EL (cell line): ENCODE results near the gene LACTB.

ENCODE experiments used
- DNase-seq: peaks from one replicate; pipeline ENCODE4 v3.0.0-alpha.2; 2016

The LACTB gene

DNA sequence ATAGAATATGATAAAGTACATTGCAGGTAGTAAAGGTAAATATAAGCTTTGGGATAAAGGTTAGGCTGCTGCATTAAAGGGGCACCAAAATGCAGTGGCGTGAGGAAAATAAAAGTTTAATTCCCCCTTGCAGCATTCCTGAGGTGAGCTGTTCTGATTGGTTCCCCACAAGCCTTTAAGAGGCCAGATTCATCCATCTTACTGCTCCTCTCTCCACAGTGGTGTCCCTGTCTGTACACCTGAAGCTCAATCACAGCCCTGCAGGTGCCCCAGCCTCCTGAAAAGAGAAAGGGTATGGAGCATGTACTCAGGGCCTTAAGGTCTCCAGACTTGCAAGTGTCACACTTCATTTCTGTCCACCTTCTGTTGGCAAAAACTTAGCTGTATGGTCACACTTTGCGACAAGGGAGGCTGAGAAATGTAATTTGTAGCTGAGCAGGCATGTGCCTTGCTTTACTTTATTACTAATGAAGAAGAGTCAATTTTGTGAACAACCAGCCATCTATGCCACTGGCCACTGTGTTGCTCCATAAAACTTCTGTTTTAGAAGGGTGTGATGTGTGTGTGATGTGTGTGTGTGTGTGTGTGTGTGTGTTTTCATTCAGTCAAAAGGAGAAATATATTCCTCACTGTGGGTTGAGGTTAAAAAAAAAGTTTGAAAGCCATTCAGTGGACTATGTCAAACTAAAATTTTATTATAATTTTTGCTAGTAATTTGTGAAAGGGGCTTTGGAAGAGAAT is 12.8 kb downstream of the LACTB start:
- DNase-seq = no peak

DNA sequence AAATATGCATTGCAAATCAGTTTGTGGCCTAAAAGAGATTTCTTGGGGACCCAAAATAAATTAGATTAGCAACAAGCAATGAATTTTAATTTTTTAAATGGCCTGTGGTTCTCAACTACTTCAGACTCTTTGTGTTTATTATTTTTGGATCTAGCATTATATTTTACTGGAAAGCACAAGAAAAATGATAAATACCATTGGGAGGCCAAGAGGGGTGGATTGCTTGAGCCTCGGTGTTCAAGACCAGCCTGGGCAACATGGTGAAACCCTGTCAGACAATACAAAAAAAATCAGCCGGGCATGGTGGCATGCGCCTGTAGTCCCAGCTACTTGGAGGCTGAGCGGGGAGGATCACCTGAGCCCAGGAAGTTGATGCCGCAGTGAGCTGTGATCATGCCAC is 13.6 kb downstream of the LACTB start:
- DNase-seq = no peak

DNA sequence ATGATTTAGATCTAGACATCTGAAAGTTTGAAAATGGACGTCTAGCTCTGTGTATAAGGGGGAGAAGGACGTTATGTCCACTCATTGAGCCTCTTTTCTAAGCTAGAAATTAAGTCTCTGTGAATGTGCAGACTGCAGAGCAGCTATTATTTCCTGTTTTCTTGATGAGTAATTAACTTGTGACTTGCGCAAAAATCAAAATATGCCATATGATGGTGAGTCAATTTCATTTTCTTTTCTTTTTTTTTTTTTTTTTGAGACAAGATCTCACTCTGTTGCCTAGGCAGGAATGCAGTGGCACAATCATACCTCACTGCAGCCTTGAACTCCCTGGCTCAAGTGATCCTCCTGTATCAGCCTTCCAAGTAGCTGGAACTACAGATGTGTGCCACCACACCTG is 14.1 kb downstream of the LACTB start:
- DNase-seq = peak; percentile 88

DNA sequence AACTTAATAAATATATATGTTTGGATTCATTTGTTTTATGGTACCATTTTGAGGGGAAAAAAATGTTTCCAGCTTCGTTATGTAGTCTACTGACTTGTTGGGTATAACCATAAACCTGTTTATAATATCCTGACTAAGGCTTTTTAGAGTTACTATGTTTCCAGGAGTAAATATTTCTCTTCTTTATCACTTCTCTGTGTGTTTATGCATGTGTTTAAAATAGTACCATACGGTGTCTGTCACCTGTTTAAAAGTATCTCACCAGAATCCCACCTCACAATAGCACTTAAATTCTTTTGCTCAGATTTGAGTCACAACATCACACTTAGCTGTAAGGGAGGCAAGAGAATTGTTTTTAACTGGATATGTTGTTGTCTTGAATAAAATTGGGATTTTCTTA is 15.1 kb downstream of the LACTB start:
- no peak for DNase-seq

DNA sequence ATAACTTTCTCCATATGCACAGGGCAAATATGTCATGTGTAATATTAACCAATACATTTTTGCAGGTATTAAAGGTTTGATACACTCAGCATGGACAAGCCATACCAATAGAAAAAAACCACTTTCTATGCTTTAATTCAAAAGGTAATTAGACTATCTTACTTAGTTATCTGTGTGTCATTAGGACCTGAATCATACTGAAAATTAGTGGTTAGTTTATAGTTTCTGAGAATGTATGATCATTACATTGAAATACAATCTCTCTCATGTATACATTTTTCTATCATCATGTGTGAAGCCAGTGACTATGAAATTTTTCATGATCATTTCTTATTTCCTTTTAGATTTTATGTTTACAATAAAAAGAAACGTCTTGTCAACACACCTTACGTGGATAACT is 19.3 kb downstream of the LACTB start:
- DNase-seq = no peak

DNA sequence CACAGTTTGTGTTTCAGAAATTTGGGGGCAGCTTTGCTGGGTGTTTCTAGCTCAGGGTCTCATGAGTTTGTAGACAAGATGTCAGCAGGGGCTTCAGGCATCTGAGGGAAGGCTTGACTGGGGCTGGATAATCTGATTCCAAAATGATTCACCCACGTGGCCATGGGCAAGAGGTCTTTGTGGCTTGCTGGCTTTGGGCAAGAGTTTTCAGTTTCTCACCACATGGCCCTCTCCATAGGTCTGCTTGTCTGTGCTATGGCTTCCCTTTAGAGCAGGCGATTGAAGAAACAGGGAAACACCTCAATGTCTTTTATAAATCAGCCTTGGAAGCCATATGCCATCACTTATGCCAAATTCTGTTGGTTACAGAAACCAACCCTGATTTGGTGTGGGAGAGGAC is 23.8 kb downstream of the LACTB start:
- no peak for DNase-seq

DNA sequence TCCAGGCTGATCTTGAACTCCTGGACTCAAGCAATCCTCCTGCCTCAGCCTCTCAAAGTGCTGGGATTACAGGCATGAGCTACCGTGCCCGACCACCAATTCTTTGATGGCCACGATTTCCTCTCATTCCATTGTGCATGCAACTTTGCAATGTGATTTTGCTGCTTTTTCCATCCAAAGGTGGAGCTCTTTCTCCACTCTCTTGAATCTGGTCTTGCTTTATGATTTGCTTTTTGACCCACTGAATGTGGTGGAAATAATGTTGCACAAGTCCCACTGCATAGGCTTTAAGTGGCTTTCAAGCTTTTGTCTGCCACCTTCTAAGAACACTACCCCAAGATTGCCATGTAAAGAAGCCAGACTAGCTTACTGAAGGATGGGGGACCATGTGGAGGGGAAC is 25.0 kb downstream of the LACTB start:
- no peak for DNase-seq

DNA sequence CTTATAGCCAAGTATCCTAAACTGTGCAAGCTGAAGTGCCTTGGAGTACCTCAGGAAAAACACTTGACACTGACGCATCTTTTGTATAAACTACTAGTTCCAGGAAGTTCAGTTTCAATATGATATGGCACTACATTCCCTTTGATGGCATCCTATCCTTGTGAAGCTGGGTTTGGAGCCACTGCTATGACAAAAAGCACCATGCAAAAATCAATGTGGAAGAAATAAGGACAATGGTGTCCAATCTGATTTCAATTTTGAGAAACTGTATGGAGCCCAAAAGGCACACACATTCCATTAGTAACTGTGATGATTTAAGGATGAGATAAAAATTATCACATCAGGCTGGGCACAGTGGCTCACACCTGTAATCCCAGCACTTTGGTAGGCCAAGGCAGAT is 30.0 kb downstream of the LACTB start:
- DNase-seq = no peak

DNA sequence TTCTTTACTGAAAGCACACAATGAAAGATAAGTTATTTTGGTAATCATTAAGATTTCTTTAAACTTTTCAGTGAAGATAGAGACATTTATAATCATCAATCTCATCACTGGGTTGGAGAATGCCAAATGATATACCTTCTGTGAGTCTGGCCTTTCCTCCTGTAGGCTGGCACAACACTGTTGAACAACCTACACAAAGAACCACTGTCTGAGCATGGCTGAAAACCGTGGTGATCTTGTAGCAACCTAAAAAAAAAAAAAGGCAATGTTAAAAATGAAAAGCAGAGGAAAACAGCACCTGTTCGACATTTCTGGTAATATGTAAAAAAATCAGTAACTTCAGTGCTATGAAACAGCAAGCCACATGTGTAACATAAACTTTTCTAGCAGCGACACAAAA is 33.8 kb downstream of the LACTB start:
- DNase-seq = no peak

DNA sequence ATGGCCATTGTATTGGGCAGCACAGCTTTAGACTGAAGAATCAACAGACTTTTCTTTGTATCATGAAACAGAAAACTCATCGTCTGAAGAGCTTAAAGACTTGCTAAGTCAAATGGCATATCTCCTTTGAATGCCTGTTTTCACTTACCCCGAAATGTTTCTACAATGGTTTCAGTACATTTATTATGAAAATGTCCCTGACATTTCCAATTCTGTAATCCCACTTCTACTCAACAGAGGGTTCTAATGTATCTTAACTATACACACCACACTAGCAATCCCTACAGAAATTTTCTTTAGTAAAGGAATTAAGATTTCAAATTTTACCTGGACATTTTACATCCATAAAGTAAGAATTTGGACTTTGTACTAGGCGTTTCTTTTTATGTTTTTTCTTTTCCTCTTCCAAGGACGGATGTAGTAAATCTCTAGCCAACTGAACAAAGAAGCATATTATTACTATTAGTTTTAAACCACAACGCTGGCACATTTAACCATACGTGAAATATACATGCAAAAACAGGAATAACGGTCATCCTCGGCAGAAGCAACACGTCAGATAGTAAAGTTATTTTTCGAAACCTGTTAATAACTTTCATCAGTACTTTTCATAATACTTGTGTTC is 34.5 kb downstream of the LACTB start:
- DNase-seq = no peak

DNA sequence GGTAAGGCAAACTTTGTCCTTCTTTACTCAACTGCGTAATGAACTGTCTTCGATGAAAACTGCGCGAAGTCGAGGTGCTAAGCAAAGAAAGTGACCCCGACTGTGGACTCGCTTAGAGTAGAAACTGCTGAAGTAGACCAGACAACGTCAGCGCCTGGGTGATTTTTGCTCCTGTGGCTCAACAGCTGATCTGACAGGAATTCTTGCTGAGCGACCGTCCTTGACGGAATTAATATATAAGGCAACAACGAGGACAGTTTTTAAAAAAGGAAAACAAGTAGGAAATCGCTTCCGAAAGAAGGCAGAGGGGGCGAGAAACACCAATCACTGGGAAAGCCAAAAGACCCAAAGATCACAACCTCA is 35.1 kb downstream of the LACTB start:
- DNase-seq = peak; percentile 45

DNA sequence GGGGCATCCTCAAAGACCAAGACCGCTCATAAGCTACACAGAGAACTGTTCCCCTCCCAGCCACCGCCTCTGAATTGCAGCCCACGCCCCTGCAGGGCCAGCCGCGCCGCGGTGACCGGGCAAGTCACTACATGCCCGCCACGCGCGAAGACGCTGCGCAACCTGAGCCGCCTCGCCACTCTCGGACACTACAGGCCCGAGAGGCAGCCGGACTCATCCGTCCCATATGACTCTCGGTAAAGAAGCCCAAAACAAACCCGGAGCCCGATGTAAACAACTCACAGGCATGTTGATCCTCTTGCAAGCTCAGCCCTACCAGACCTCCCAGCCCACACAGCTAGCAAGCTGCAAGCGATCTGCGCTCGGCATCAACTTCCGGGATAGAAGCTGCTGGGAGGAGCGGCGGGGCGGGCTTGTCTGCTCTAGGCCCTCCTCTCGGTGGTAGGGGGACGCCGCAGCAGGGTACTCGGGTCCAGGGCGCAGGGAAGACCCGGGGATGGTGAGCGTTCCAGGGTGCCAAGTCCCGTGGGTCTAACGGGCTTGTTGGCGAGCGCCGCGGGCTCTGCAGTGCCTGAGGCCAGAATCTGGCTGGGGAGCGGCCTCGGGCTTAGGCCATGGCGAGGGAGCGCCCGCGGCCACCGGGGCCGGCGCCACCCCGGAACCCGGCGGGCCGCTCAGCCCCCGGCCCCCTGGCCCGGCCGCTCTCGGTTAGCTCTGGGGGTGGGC is 35.6 kb downstream of the LACTB start, which contains the start of gene RPS27L:
Gene RPS27L (minus strand): TSS at position 360 of the 726 bp plus-strand sequence. CDS start 72 bp downstream, at position 288.
- DNase-seq = peak; percentile 91

DNA sequence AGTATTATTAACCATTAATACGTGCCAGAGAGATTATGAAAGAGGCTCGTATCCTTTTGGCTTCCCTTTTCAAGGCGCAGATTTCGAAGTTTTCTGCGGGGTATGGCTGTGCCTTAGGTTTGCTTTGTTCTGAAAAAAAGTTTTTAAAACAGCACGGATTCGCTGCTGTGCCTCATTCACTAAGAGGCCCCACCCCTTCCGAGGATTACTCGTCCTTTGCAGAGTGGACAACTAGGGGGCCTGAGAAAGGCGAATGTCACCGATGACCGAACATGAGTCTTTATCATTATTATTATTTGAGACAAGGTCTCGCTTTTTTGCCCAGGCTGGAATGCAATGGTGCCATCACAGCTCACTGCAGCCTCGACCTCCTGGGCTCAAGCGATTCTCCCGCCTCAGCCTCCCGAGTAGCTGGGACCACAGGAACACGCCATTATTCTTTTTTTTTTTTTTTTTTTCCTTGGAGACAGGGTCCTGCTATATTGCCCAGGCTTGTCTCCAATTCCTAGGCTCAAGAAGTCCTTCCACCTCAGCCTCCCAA is 36.3 kb downstream of the LACTB start:
- DNase-seq = peak; percentile 83

DNA sequence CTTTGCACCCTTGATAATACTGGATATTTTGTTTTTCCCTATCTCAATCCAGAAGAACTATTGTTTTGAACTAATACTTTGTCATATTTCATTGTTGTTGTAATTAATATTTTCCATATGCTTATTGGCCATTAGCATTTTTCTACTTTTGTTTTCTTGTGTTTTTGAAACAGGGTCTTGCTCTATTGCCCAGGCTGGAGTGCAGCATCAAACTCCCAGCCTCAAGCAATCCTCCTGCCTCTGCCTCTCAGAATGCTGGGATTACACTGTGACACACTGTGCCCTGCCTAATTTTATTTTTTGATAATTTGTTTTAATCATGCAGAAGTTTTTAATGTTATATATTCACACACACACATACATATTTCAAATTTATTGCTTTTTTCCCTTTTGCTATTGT is 39.0 kb downstream of the LACTB start:
- DNase-seq = no peak

DNA sequence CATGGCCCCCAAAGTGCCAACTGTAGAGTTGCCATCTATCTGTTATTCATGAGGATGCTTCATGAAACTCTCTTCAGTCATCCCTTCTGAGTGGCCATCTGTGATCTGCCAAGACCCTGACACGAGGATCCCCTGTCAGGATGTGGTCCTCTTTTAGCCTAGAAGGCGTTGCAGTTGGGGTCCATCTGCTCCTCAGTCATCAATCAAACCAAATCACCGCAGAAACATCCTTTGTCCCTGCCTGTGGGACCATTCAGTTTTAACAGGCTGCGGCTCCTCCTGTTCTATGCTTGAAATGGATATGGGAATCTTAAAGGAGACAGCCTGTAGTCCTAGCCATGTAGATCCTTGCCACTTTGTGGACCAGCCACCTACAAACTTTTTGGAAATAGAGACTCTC is 41.6 kb downstream of the LACTB start:
- no peak for DNase-seq

DNA sequence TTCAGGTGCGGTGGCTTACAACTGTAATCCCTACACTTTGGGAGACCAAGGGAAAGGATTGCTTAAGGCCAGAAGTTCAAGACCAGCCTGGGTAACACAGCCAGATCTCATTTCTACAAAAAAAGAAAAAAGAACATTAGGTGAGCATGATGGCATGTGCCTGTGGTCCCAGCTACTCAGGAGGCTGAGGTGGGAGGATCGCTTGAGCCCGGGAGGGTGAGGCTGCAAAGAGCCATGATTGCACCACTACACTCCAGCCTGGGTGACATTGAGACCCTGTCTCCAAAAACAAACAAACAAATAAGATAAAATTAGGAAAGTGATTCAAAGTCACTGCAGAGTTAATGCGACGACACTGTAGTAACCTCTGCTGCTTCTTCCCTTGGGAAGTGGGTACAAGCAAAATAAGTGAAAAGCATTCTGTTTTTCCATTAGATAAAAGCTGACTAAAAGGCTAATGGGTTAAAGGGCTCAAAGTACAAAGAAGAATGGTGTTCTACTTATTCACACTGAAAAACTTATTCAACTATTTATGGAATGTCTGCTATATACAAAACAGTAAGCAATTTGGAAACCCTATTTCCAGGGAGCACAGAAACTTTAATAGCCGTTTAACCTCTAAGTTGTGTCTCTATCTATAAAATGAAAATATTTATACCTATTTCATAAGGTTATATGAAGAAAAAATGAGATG is 43.7 kb downstream of the LACTB start:
- DNase-seq = no peak

DNA sequence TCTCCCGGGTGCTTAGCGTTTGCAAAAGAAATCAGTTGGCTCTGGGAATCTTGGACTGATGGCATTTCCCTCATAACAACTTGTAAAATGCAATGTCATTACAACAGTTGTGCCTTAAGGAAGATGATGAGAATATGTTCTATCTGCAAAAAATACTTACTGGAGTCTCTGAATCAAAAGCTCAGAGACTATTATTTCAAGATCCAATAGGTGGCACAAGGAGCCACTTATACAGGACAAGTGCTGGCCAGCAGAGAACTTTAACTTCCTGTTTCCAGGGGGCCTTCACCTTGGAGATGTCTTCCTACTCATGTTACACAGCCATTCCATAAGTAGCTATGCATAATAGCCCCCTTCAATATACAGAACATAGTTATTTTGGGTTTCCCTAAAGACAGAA is 44.6 kb downstream of the LACTB start:
- DNase-seq = peak; percentile 36

DNA sequence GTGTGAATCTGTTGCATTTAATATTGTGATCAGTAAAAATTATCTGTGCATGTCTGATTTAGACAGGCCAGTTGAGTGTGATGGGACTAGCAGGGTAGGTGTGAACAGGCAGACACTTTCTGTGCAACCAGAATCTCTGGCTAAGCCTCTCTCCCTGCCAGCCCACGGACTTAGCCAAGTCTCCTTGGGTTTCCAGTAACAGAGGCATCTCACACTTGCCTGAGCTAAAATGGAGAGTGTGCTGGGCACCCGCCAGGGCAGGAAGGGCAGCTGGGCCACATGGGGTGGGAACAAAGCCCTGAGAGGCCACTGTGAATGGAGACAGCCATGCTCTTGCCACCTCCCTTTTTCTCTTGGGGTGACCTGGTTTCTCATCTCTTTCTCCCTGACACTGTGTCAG is 48.1 kb downstream of the LACTB start:
- no peak for DNase-seq

DNA sequence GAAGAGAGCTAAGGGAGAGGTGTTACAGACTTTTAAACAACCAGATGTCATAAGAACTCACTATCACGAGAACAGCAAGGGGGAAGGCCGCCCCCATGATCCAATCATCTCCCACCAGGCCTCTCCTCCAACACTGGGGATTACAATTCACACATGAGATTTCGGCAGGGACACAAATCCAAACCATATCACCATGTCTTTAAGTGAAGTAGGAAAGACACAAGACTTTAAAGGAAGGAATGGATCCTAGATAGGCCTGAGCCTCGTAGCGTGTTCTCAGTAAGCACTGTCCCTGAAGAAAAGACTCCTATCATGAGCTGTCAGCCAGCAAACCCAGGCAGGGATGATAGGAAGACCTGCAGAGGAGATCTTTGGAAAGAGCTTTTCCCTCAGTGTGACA is 50.7 kb downstream of the LACTB start:
- no peak for DNase-seq

DNA sequence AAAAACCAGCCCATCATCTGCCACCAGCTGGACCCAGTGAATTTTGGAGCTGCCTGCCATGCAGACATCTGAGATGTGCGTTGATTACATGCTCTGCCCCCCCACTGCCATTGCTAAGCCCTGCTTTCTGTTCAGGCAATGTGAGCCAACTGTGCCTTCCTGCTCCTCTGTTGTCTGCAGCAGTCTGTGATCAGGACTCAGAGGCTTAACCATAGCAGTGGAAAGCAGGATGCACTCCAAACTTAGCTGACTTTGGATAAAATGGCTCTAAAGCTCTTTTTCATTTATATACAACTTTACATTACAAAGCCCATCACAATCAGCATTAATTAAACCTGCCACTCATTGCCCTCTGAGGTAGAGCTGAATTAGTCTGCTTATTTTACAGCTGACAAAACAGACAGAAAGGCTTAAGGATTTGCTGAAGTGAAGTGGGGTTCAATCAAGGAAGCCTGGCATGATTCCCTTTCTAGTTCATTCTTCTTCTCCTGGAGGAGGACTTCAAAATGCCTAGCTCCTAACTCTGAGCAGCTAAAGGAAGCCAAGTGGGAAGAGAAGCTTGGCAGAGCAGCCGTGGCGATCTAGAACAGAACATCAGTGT is 51.3 kb downstream of the LACTB start:
- no peak for DNase-seq

DNA sequence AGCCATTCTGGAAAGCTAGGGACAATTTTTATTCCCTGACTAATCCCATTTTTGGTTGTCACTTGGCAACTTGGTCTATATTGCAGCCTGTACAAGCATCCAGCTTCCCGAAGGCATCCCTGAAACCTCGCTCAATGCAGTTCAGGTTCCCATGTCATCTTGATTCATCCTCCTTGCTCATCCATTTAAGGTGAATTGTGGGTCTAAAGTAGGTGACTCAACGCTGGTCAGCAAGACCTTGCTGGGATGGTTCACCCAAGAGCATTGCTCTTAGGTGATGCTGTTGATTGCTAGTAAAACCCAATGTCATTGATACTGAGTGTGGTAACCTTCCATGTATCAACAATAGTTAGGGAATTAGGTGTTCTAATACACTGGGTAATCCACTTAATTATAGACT is 54.6 kb downstream of the LACTB start:
- DNase-seq = no peak

DNA sequence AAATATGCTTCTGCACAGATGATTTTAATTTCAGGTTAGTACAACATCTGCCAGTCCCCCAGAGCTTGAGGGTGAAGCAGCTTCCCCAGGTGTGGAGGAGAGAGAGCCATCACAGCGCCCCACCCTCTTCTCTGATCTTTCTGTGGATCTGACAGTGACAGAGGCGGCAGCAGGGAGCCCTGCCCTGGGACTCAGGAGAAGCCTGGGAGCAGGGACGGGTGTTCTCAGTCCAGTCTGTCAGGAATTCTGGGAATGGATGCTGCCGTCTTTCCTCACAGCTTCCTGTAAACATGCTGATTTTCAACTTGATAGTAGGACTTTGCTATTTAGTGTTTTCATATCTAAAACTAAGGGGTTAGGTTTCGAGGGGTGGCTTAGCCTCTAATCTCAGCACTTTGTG is 56.4 kb downstream of the LACTB start:
- no peak for DNase-seq

DNA sequence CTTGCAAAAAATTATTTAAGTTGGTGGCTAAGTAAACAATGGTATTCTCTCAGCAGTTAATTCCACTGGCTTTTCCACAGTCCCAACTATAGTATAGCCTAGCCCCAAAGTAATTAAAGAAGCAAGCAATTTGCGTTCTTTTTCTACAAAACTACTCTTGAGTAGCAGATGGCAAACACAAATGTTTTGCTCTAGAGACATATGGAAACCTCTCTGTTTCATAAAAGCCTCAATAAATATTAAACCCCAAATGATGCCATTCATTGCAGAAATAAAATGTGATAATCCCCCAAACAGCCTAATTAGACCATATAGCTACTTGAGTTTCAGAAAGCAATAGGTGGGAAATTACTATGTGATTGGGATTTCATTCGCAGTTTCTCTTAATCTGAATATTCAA is 59.1 kb downstream of the LACTB start:
- DNase-seq = no peak
